ENCODE data around the gene PCDHGB7. TPM values are rescaled to one million over a fixed set of nuclear protein-coding genes. Genes with fewer than 3 reads are reported as not detected.
"Not testable (repeated sequence)": the region's sequence is repeated elsewhere in the genome, so short reads cannot be mapped to it uniquely, and the experiment has no call there.

Gene PCDHGB7
- total RNA-seq, 5 donors from 2014 or later (not counting 1 experiment from before 2014, with no cell fraction given): 0.16 to 0.33 (median 0.22) TPM

GRCh38 chr5:141407790-141408505, 9.5 kb upstream of the PCDHGB7 start, which contains the start of gene PCDHGB6:
TSS of gene PCDHGB6 (plus strand) at chr5:141408021. CDS start at chr5:141408203, 182 bp downstream.
- CTCF ChIA-PET: interaction anchor here (0.6 to 1.6 kb wide), 3 partner anchors 110 to 156 kb away, joined by 3 to 6 read pairs (median 3); no protein-coding TSS in a partner anchor
- not testable (repeated sequence) for H3K27ac ChIP-seq (ENCODE audit: low read length)

GRCh38 chr5:141409598-141410306, 7.7 kb upstream of the PCDHGB7 start:
- H3K4me1 ChIP-seq (ENCODE audit: control insufficient read depth in 1 of 2, extremely low read depth in 1 of 2, insufficient read depth in 2 of 2, low read length in 2 of 2): peaks cover 0 to 11% of the 10 kb centered on the region in 2 experiments

More at GRCh38 chr5:141407790-141408505, 9.5 kb upstream of the PCDHGB7 start, which contains the start of gene PCDHGB6:
- Histone ChIP-seq H3K27me3 (replicated peaks in 1 of 2; ENCODE audit: control insufficient read depth in 2 of 2, extremely low read depth in 1 of 2, insufficient read depth in 2 of 2, low read length in 1 of 2) (peaks cover 19 to 66% of the 10 kb centered on the region in 2 experiments), H3K4me3 (ENCODE audit: control insufficient read depth in 1 of 2, extremely low read depth in 1 of 2, low read length in 1 of 2) (peak within 1 kb of the TSS in 1 of 2 donors; percentile 19)
- H3K36me3 Mint-ChIP-seq: peaks cover 15% of the 10 kb centered on the region
- not testable (repeated sequence) for H3K36me3 ChIP-seq (ENCODE audit: control insufficient read depth in 2 of 2, extremely low read depth in 1 of 2, insufficient read depth in 1 of 2, low read length in 1 of 2); H3K4me1 ChIP-seq (ENCODE audit: control insufficient read depth in 1 of 2, extremely low read depth in 1 of 2, insufficient read depth in 2 of 2, low read length in 2 of 2); H3K9me3 ChIP-seq; H3K4me1 Mint-ChIP-seq
- peak within 1 kb of the TSS in 1 of 2 donors; percentile 40 for H3K27ac Mint-ChIP-seq
- peaks cover 64 to 85% of the 10 kb centered on the region in 2 donors for H3K27me3 Mint-ChIP-seq
- ATAC-seq (replicated peaks in 1 of 4) (peak; percentile 32 to 54 (median 48)), DNase-seq (peak in 12 of 35 experiments; percentile 11 to 40 (median 26))
- H3K4me3 Mint-ChIP-seq: peak within 1 kb of the TSS; percentile 13 to 60 (median 47)
- WGBS (ENCODE audit: insufficient coverage): 23% methylated on average over 41 of the region's 51 CpGs
- POLR2A ChIA-PET: interaction anchor here (0.5 to 0.6 kb wide), 2 partner anchors 92 to 153 kb away, joined by 3 to 8 read pairs; no protein-coding TSS in a partner anchor
- H3K9me3 Mint-ChIP-seq: peaks cover 14 to 32% (median 27%) of the 10 kb centered on the region in 3 donors

GRCh38 chr5:141411575-141411974, 5.9 kb upstream of the PCDHGB7 start:
- Histone ChIP-seq H3K27me3 (replicated peaks in 1 of 2; ENCODE audit: control insufficient read depth in 2 of 2, extremely low read depth in 1 of 2, insufficient read depth in 2 of 2, low read length in 1 of 2) (peaks cover 20 to 60% of the 10 kb centered on the region in 2 experiments), H3K36me3 (ENCODE audit: control insufficient read depth in 2 of 2, extremely low read depth in 1 of 2, insufficient read depth in 1 of 2, low read length in 1 of 2) (no peaks in the 10 kb centered on the region), H3K9me3 (peaks cover 4% of the 10 kb centered on the region), H3K4me1 (ENCODE audit: control insufficient read depth in 1 of 2, extremely low read depth in 1 of 2, insufficient read depth in 2 of 2, low read length in 2 of 2) (peaks cover 0 to 11% of the 10 kb centered on the region in 2 experiments), H3K27ac (ENCODE audit: low read length) (no peak overlapping the region), H3K4me3 (ENCODE audit: control insufficient read depth in 1 of 2, extremely low read depth in 1 of 2, low read length in 1 of 2) (no peak overlapping the region)
- Mint-ChIP-seq H3K27ac (no peak overlapping the region), H3K9me3 (peaks cover 17 to 24% (median 19%) of the 10 kb centered on the region in 3 donors), H3K4me1 (peaks cover 21 to 28% (median 24%) of the 10 kb centered on the region in 3 donors), H3K27me3 (peaks cover 60 to 80% of the 10 kb centered on the region in 2 donors), H3K36me3 (peaks cover 16% of the 10 kb centered on the region), H3K4me3 (no peak overlapping the region)
- CTCF ChIA-PET: interaction anchor here in 1 of 2 donors (1.0 kb wide), 1 partner anchor 152 kb away, joined by 4 read pairs; no protein-coding TSS in a partner anchor
- no peak for DNase-seq
- ATAC-seq (replicated peaks in 1 of 4): no peak
- WGBS (ENCODE audit: insufficient coverage): 63% methylated on average over 2 of the region's 3 CpGs
- POLR2A ChIA-PET: no interaction called here

More at GRCh38 chr5:141409598-141410306, 7.7 kb upstream of the PCDHGB7 start:
- peaks cover 22 to 68% of the 10 kb centered on the region in 2 experiments for H3K27me3 ChIP-seq (replicated peaks in 1 of 2; ENCODE audit: control insufficient read depth in 2 of 2, extremely low read depth in 1 of 2, insufficient read depth in 2 of 2, low read length in 1 of 2)
- Mint-ChIP-seq H3K27ac (no peak overlapping the region), H3K4me3 (no peak overlapping the region), H3K36me3 (peaks cover 16% of the 10 kb centered on the region), H3K27me3 (peaks cover 64 to 85% of the 10 kb centered on the region in 2 donors), H3K4me1 (peaks cover 18 to 22% (median 20%) of the 10 kb centered on the region in 3 donors), H3K9me3 (peaks cover 17 to 29% (median 23%) of the 10 kb centered on the region in 3 donors)
- ChIA-PET POLR2A (no interaction called here), CTCF (interaction anchor here (0.7 to 1.0 kb wide), 4 partner anchors 89 to 1114 kb away, joined by 3 to 5 read pairs (median 3); partner anchors contain the start of gene TAF7 (in 1 of the 2))
- H3K36me3 ChIP-seq (ENCODE audit: control insufficient read depth in 2 of 2, extremely low read depth in 1 of 2, insufficient read depth in 1 of 2, low read length in 1 of 2): no peaks in the 10 kb centered on the region
- WGBS (ENCODE audit: insufficient coverage): 46% methylated on average over 63 of the region's 64 CpGs
- DNase-seq (no peak), ATAC-seq (replicated peaks in 1 of 4) (no peak)
- peaks cover 4% of the 10 kb centered on the region for H3K9me3 ChIP-seq
- H3K27ac ChIP-seq (ENCODE audit: low read length): no peak overlapping the region
- peak overlapping the region in 1 of 2 donors; percentile 21 for H3K4me3 ChIP-seq (ENCODE audit: control insufficient read depth in 1 of 2, extremely low read depth in 1 of 2, low read length in 1 of 2)

- Histone ChIP-seq H3K27ac (ENCODE audit: low read length) (no peak within 1 kb of the TSS), H3K9me3 (no peaks in the 10 kb centered on the region), H3K27me3 (replicated peaks in 1 of 2; ENCODE audit: control insufficient read depth in 2 of 2, extremely low read depth in 1 of 2, insufficient read depth in 2 of 2, low read length in 1 of 2) (peaks cover 15 to 63% of the 10 kb centered on the region in 2 experiments), H3K4me3 (ENCODE audit: control insufficient read depth in 1 of 2, extremely low read depth in 1 of 2, low read length in 1 of 2) (peak within 1 kb of the TSS; percentile 41 to 68), H3K36me3 (ENCODE audit: control insufficient read depth in 2 of 2, extremely low read depth in 1 of 2, insufficient read depth in 1 of 2, low read length in 1 of 2) (no peaks in the 10 kb centered on the region), H3K4me1 (ENCODE audit: control insufficient read depth in 1 of 2, extremely low read depth in 1 of 2, insufficient read depth in 2 of 2, low read length in 2 of 2) (peaks cover 0 to 18% of the 10 kb centered on the region in 2 experiments)
- peaks cover 57 to 80% of the 10 kb centered on the region in 2 donors for H3K27me3 Mint-ChIP-seq
- H3K9me3 Mint-ChIP-seq: peaks cover 20 to 23% (median 21%) of the 10 kb centered on the region in 3 donors
- WGBS (ENCODE audit: insufficient coverage): 16% methylated on average over 23 of the region's 31 CpGs
- CTCF ChIA-PET: interaction anchor here (0.6 to 2.1 kb wide), 22 partner anchors 9 to 192 kb away, joined by 3 to 29 read pairs (median 5); partner anchors contain the start of genes PCDHGA11 (in 1 of the 2), PCDHGA12 (in 1 of the 2), PCDHGB3 (in 1 of the 2) and PCDHGB5 (in 1 of the 2)
- peaks cover 18% of the 10 kb centered on the region for H3K36me3 Mint-ChIP-seq
- DNase-seq: peak in 32 of 35 experiments; percentile 15 to 69 (median 46)
- peak within 1 kb of the TSS; percentile 34 for H3K27ac Mint-ChIP-seq
- H3K4me3 Mint-ChIP-seq: peak within 1 kb of the TSS; percentile 77 to 85 (median 78)
- POLR2A ChIA-PET: interaction anchor here in 1 of 2 donors (1.3 kb wide), 1 partner anchor 151 kb away, joined by 5 read pairs; no protein-coding TSS in a partner anchor
- peaks cover 22 to 35% (median 23%) of the 10 kb centered on the region in 3 donors for H3K4me1 Mint-ChIP-seq
- peak; percentile 78 to 84 (median 82) for ATAC-seq (replicated peaks in 1 of 4)
Measured at GRCh38 chr5:141412854-141413539, 4.5 kb upstream of the PCDHGB7 start, which contains the start of gene PCDHGA10. TSS of gene PCDHGA10 (plus strand) at chr5:141412987. CDS start at chr5:141413176, 189 bp downstream.

- no peak for DNase-seq
- ChIA-PET POLR2A (interaction anchor here in 1 of 2 donors (1.3 kb wide), 1 partner anchor 150 kb away, joined by 5 read pairs; no protein-coding TSS in a partner anchor), CTCF (interaction anchor here (0.6 to 2.1 kb wide), 18 partner anchors 8 to 824 kb away, joined by 3 to 29 read pairs (median 5); partner anchors contain the start of genes PCDHGA11 (in 1 of the 2), PCDHGA12 (in 1 of the 2) and PCDHGB5 (in 1 of the 2))
- Mint-ChIP-seq H3K27me3 (peaks cover 60 to 80% of the 10 kb centered on the region in 2 donors), H3K27ac (peak overlapping the region in 1 of 2 donors; percentile 34), H3K4me1 (peaks cover 20 to 36% (median 23%) of the 10 kb centered on the region in 3 donors), H3K4me3 (peak overlapping the region; percentile 77 to 85 (median 78)), H3K9me3 (peaks cover 20 to 25% (median 25%) of the 10 kb centered on the region in 3 donors), H3K36me3 (peaks cover 21% of the 10 kb centered on the region)
- WGBS (ENCODE audit: insufficient coverage): 25% methylated on average over 21 of the region's 25 CpGs
- Histone ChIP-seq H3K27ac (ENCODE audit: low read length) (no peak overlapping the region), H3K4me1 (ENCODE audit: control insufficient read depth in 1 of 2, extremely low read depth in 1 of 2, insufficient read depth in 2 of 2, low read length in 2 of 2) (peaks cover 0 to 18% of the 10 kb centered on the region in 2 experiments), H3K27me3 (replicated peaks in 1 of 2; ENCODE audit: control insufficient read depth in 2 of 2, extremely low read depth in 1 of 2, insufficient read depth in 2 of 2, low read length in 1 of 2) (peaks cover 21 to 62% of the 10 kb centered on the region in 2 experiments), H3K36me3 (ENCODE audit: control insufficient read depth in 2 of 2, extremely low read depth in 1 of 2, insufficient read depth in 1 of 2, low read length in 1 of 2) (no peaks in the 10 kb centered on the region), H3K4me3 (ENCODE audit: control insufficient read depth in 1 of 2, extremely low read depth in 1 of 2, low read length in 1 of 2) (peak overlapping the region; percentile 41 to 68), H3K9me3 (no peaks in the 10 kb centered on the region)
- peak in 1 of 4 experiments; percentile 21 for ATAC-seq (replicated peaks in 1 of 4)
Measured at GRCh38 chr5:141413540-141414069, 3.9 kb upstream of the PCDHGB7 start.

All from T-cell (primary cell).